Astrocyte of the cerebellum (primary cell): ENCODE measurements around the gene RLBP1.
A peak's percentile ranks its signal among the peaks of the same experiment; 100 is the strongest.

ENCODE experiments used
- DNase-seq: peaks from one replicate; pipeline ENCODE4 v3.0.0-alpha.2; 2011; ENCODE audit warnings: low read depth
- H3K4me3 ChIP-seq: 2 replicates; pipeline ENCODE4 v1.5.1; 2011; ENCODE audit warnings: mild to moderate bottlenecking, low read depth, low read length, moderate library complexity
- in situ Hi-C: cut with HindIII; loops from 2 replicates; pipeline ENCODE4 v1.10.0; 2017; ENCODE audit warnings: low sequenced_read_pairs
- TF ChIP-seq, protein P1 (sequence below): IDR thresholded peaks from 2 replicates; pipeline ENCODE4 v1.5.1; 2012; ENCODE audit warnings: low read length, low read depth, moderate library complexity, mild to moderate bottlenecking; ENCODE audit errors: missing control alignments

RLBP1 gene

GRCh38 chr15:89174476-89174875, 46.9 kb downstream of the RLBP1 start:
- no peak for DNase-seq
- H3K4me3 ChIP-seq: no peak overlapping the region
- in situ Hi-C loops: no loop called here
- TF ChIP-seq, protein P1, sequence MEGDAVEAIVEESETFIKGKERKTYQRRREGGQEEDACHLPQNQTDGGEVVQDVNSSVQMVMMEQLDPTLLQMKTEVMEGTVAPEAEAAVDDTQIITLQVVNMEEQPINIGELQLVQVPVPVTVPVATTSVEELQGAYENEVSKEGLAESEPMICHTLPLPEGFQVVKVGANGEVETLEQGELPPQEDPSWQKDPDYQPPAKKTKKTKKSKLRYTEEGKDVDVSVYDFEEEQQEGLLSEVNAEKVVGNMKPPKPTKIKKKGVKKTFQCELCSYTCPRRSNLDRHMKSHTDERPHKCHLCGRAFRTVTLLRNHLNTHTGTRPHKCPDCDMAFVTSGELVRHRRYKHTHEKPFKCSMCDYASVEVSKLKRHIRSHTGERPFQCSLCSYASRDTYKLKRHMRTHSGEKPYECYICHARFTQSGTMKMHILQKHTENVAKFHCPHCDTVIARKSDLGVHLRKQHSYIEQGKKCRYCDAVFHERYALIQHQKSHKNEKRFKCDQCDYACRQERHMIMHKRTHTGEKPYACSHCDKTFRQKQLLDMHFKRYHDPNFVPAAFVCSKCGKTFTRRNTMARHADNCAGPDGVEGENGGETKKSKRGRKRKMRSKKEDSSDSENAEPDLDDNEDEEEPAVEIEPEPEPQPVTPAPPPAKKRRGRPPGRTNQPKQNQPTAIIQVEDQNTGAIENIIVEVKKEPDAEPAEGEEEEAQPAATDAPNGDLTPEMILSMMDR: no peak

GRCh38 chr15:89172921-89173320, 48.5 kb downstream of the RLBP1 start:
- DNase-seq: no peak
- TF ChIP-seq, protein P1: no peak
- no peak overlapping the region for H3K4me3 ChIP-seq
- in situ Hi-C loops: no loop called here

DNA sequence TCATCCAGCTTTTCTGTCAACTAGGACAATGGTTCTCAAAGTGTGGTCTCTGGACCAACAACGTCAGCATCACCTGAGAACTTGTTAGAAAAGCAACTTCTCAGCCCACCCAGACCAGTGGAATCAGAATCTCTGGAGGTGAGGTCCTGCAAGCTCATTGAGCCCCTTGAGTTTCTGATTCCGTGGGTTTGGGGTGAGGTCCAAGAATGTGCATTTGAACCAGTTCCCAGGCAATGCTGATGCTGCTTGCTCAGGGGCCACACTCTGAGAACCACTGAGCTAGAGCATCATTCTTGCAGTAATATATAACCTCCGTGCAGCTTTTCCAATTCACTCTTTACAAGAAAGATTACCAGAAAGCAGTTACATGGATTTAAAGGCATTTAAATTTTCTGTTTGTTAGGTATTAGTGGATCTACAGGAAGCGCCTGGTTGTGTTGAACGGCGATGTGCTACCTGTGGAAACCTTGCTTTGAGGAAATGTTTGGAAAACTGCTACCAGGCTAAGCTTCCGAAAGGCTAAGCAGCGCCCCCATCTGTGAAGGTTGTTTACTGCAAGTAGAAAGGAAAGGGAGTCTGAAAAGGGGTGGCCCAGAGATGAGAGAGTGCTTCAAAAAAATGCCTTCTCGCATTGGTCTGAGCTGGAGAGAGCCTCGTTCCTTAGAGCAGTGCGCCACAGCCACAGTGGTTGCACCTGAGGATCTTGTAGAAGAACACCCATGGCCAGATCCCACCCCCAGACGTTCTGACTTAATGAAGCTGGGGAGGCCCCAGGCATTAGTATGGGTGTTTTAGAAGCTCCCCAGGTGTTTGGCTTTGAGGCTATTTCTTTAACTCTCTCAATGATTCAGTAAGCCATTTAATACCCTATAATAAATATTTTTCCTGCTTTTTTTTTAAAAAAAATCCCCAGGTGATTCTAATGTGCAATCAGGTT, 50.0 kb downstream of the RLBP1 start:
- H3K4me3 ChIP-seq: no peak overlapping the region
- TF ChIP-seq, protein P1: peak; percentile 74
- no peak for DNase-seq
- in situ Hi-C loops: no loop called here

- TF ChIP-seq, protein P1: no peak
- in situ Hi-C loops: no loop called here
- no peak overlapping the region for H3K4me3 ChIP-seq
- DNase-seq: no peak
Observed at GRCh38 chr15:89170364-89170763, 51.0 kb downstream of the RLBP1 start.

- H3K4me3 ChIP-seq: no peak overlapping the region
- TF ChIP-seq, protein P1: no peak
- in situ Hi-C loops: no loop called here
- DNase-seq: no peak
Observed at GRCh38 chr15:89168316-89168833, 53.0 kb downstream of the RLBP1 start.

- in situ Hi-C loops: no loop called here
- TF ChIP-seq, protein P1: no peak
- no peak overlapping the region for H3K4me3 ChIP-seq
- no peak for DNase-seq
Observed at GRCh38 chr15:89167267-89168176, 53.9 kb downstream of the RLBP1 start.
